DOHH2 (cell line): ENCODE measurements around the gene SNHG17.

Experiments
- EZH2phosphoT487 ChIP-seq: fragments of 200-600 bp; sonication (generic); IDR thresholded peaks from 2 replicates; pipeline ENCODE4 v1.6.1; 2017; ENCODE audit warnings: borderline replicate concordance, mild to moderate bottlenecking, antibody characterized with exemption, low read length, moderate library complexity, mixed read lengths
- TF ChIP-seq, protein P1 (sequence below): fragments of 200-600 bp; sonication (generic); IDR thresholded peaks from one replicate; pipeline ENCODE4 v1.5.1; 2014; ENCODE audit warnings: antibody characterized with exemption, mild to moderate bottlenecking, low read depth, low read length; ENCODE audit not compliant: poor library complexity, severe bottlenecking

DNA sequence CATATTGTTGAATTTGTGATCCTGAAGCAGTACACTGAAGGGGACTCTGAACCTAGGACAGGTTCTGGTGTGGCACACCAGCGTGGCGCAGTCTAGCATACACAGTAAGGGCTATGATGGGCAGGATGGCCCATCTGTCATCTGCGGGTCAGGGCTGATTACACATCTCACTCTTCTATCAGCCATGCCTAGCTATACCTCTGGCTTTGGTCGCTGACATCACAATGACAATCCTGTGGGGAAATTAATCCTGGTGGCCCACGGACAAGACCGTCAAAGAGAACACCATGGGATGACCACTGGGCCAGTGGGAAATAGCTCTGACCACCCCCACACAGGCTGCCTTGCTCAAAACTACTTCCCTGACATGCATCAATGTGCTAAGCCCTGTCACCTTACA is 2.8 kb downstream of the SNHG17 start:
- TF ChIP-seq, protein P1, sequence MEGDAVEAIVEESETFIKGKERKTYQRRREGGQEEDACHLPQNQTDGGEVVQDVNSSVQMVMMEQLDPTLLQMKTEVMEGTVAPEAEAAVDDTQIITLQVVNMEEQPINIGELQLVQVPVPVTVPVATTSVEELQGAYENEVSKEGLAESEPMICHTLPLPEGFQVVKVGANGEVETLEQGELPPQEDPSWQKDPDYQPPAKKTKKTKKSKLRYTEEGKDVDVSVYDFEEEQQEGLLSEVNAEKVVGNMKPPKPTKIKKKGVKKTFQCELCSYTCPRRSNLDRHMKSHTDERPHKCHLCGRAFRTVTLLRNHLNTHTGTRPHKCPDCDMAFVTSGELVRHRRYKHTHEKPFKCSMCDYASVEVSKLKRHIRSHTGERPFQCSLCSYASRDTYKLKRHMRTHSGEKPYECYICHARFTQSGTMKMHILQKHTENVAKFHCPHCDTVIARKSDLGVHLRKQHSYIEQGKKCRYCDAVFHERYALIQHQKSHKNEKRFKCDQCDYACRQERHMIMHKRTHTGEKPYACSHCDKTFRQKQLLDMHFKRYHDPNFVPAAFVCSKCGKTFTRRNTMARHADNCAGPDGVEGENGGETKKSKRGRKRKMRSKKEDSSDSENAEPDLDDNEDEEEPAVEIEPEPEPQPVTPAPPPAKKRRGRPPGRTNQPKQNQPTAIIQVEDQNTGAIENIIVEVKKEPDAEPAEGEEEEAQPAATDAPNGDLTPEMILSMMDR, result no peak
- TF ChIP-seq EZH2phosphoT487, result no peak
